Endothelial cell of umbilical vein (primary cell): ENCODE data around the gene RNF130. TPM values are rescaled to one million over a fixed set of nuclear protein-coding genes. Genes with fewer than 3 reads are reported as not detected.

Experiments used
- BruUV-seq: library from RNA; stranded (reverse); fragments of 400-500 nt; replicated peaks from 2 replicates; lab custom pipeline; 2021; lab: Mats Ljungman, UMichigan
- CTCF ChIA-PET: fragments of 300-600, 350-600 bp; sonication (Branson Sonifier 250); formaldehyde crosslinking; loops from one replicate; lab custom pipeline; 2021; ENCODE audit warnings: antibody characterized with exemption, inconsistent platforms; lab: Charles Lee
- POLR2A ChIA-PET: fragments of 300-600, 350-600 bp; sonication (Branson Sonifier 250); formaldehyde crosslinking; loops from one replicate; lab custom pipeline; 2021; ENCODE audit warnings: antibody characterized with exemption, inconsistent platforms; lab: Charles Lee
- DNase-seq: peaks from one replicate; pipeline ENCODE4 v3.0.0-alpha.2; 2011; ENCODE audit warnings: low read depth, low spot score
- FAIRE-seq: peaks from 2 replicates; lab custom pipeline; 2011; peaks lifted over from hg19 to GRCh38; lab: Jason Lieb, UNC
- H2AFZ ChIP-seq: 2 replicates; pipeline ENCODE4 v1.6.0; 2012; ENCODE audit warnings: low read depth, low read length, control low read depth, inconsistent platforms
- H3K27ac ChIP-seq: 2 replicates; pipeline ENCODE4 v1.5.1; 2011; ENCODE audit warnings: low read depth, mild to moderate bottlenecking, control low read depth, low read length, moderate library complexity; ENCODE audit not compliant: insufficient read depth
- H3K27me3 ChIP-seq, 2 experiments: 2 replicates each; pipeline versions ENCODE4 v1.6.0 to v1.6.1; 2011; ENCODE audit warnings: low read length in 2 of 2, mixed read lengths in 1 of 2; ENCODE audit not compliant: control insufficient read depth in 2 of 2, insufficient read depth in 2 of 2
- H3K36me3 ChIP-seq, 2 experiments: 2 replicates in 1 of 2; 3 replicates in 1 of 2; pipeline ENCODE4 v1.5.1; 2011; ENCODE audit warnings: low read length in 2 of 2, mild to moderate bottlenecking in 1 of 2, moderate library complexity in 1 of 2; ENCODE audit not compliant: control insufficient read depth in 2 of 2, insufficient read depth in 2 of 2; ENCODE audit errors: extremely low read depth in 1 of 2
- H3K4me1 ChIP-seq: 3 replicates; pipeline ENCODE4 v1.5.1; 2011; ENCODE audit warnings: mild to moderate bottlenecking, low read length; ENCODE audit not compliant: control insufficient read depth, insufficient read depth; ENCODE audit errors: extremely low read depth
- H3K4me2 ChIP-seq: 2 replicates; pipeline ENCODE4 v1.6.1; 2011; ENCODE audit warnings: low read length, control low read depth, mixed read lengths; ENCODE audit not compliant: insufficient read depth
- H3K4me3 ChIP-seq, 3 experiments: fragments of 200-600 bp in 1 of 3; sonication (generic), shearing (Covaris generic) in 1 of 3; replicated peaks in 1 of 3; 2 replicates each; pipeline ENCODE4 v1.5.1; 2011 to 2016; ENCODE audit warnings: control low read depth in 3 of 3, low read length in 3 of 3, mild to moderate bottlenecking in 2 of 3, inconsistent platforms in 1 of 3, low read depth in 1 of 3, moderate library complexity in 1 of 3; ENCODE audit not compliant: insufficient read depth in 1 of 3
- H3K79me2 ChIP-seq: 2 replicates; pipeline ENCODE4 v1.6.0; 2012; ENCODE audit warnings: low read length, inconsistent platforms; ENCODE audit not compliant: control insufficient read depth, insufficient read depth
- H3K9ac ChIP-seq: replicated peaks from 2 replicates; pipeline ENCODE3; 2011; ENCODE audit warnings: low read length, control low read depth; ENCODE audit not compliant: insufficient read depth; ENCODE audit errors: extremely low read depth
- H3K9me1 ChIP-seq: replicated peaks from 3 replicates; pipeline ENCODE4 v1.6.0; 2011; ENCODE audit warnings: mild to moderate bottlenecking, low read length; ENCODE audit not compliant: control insufficient read depth, insufficient read depth; ENCODE audit errors: extremely low read depth
- H3K9me3 ChIP-seq: replicated peaks from 2 replicates; pipeline ENCODE4 v1.5.1; 2012; ENCODE audit warnings: low read length, inconsistent platforms; ENCODE audit not compliant: control insufficient read depth, insufficient read depth
- H4K20me1 ChIP-seq: replicated peaks from 2 replicates; pipeline ENCODE3; 2011; ENCODE audit warnings: mild to moderate bottlenecking, low read length; ENCODE audit not compliant: control insufficient read depth, insufficient read depth; ENCODE audit errors: extremely low read depth
- CTCF ChIP-seq, 2 donors: IDR thresholded peaks; 1 replicate in 1 of 2; 2 replicates in 1 of 2; pipeline ENCODE4 v1.5.1; 2011; ENCODE audit warnings: low read length in 2 of 2, mild to moderate bottlenecking in 2 of 2, moderate library complexity in 2 of 2, control low read depth in 1 of 2, inconsistent platforms in 1 of 2, low read depth in 1 of 2; ENCODE audit not compliant: insufficient read depth in 1 of 2; ENCODE audit errors: extremely low read depth in 1 of 2
- EZH2 ChIP-seq: IDR thresholded peaks from 2 replicates; pipeline ENCODE4 v1.6.1; 2012; ENCODE audit warnings: borderline replicate concordance, low read depth, mild to moderate bottlenecking, moderate library complexity, low read length, inconsistent platforms; ENCODE audit not compliant: severe bottlenecking
- FOS ChIP-seq: IDR thresholded peaks from 2 replicates; pipeline ENCODE4 v1.6.1; 2011; ENCODE audit warnings: mild to moderate bottlenecking, low read length, moderate library complexity, borderline replicate concordance; ENCODE audit not compliant: insufficient read depth
- GATA2 ChIP-seq: IDR thresholded peaks from 2 replicates; pipeline ENCODE4 v1.7.0; 2011; ENCODE audit warnings: low read depth, mild to moderate bottlenecking, moderate library complexity, mixed read lengths, low read length; ENCODE audit not compliant: insufficient read length, insufficient read depth
- JUN ChIP-seq: IDR thresholded peaks from 2 replicates; pipeline ENCODE4 v1.6.1; 2011; ENCODE audit warnings: borderline replicate concordance, low read depth; ENCODE audit not compliant: insufficient read length, insufficient read depth
- MAX ChIP-seq: IDR thresholded peaks from 2 replicates; pipeline ENCODE4 v1.6.1; 2011; ENCODE audit not compliant: insufficient read depth, insufficient read length
- MYC ChIP-seq: IDR thresholded peaks from one replicate; pipeline ENCODE4 v1.6.1; 2011; ENCODE audit warnings: mild to moderate bottlenecking, low read depth, low read length
- POLR2A ChIP-seq: IDR thresholded peaks from 2 replicates; pipeline ENCODE4 v1.6.1; 2012; ENCODE audit warnings: low read depth, mild to moderate bottlenecking, control low read depth, low read length
- POLR2AphosphoS5 ChIP-seq: IDR thresholded peaks from 2 replicates; pipeline ENCODE4 v1.6.1; 2012; ENCODE audit warnings: low read depth, mild to moderate bottlenecking, control low read depth, low read length, moderate library complexity; ENCODE audit not compliant: insufficient read depth
- dilution Hi-C: fragments of 300-500 bp; cut with MboI; formaldehyde crosslinking; loops from one replicate; pipeline ENCODE4 v1.15.0; 2019; ENCODE audit warnings: low sequenced_read_pairs; ENCODE audit not compliant: extremely low pct_ligation_motif_present
- intact Hi-C: fragments of 100-400 bp; cut with micrococcal nuclease; formaldehyde crosslinking; loops from one replicate; pipeline ENCODE4 v1.10.0; 2022
- polyA plus RNA-seq, 4 experiments: library from polyadenylated mRNA; depleted of rRNA in 3 of 4; stranded (reverse) in 3 of 4; unstranded in 1 of 4; fragments of >200 nt; gene quantifications; 2 replicates each; pipeline versions ENCODE4 v1.2.1 to v1.2.3, GENCODE V29; 2011 to 2012; ENCODE audit warnings: missing spikeins in 1 of 4
- total RNA-seq: library from RNA; stranded (reverse); gene quantifications from 2 replicates; pipeline ENCODE4 v1.2.3, GENCODE V29; 2021

The RNF130 gene
- total and polyA plus RNA-seq, 2 donors (not counting 3 experiments of a cell fraction or from before 2014, with no cell fraction given), result 43.0 to 43.1 TPM

GRCh38 chr5:180049185-180049548, 22.4 kb downstream of the RNF130 start:
- Histone ChIP-seq H3K36me3 (no peaks in the 10 kb centered on the region), H2AFZ (no peak overlapping the region), H3K9me1 (no peaks in the 10 kb centered on the region), H3K4me1 (peaks cover 8% of the 10 kb centered on the region), H4K20me1 (no peaks in the 10 kb centered on the region), H3K27ac (no peak overlapping the region), H3K4me3 (no peak overlapping the region), H3K9me3 (no peaks in the 10 kb centered on the region), H3K27me3 (no peaks in the 10 kb centered on the region), H3K9ac (no peak overlapping the region), H3K79me2 (peaks cover 4% of the 10 kb centered on the region), H3K4me2 (no peak overlapping the region)
- TF ChIP-seq POLR2A, result no peak
- TF ChIP-seq EZH2, result no peak
- TF ChIP-seq CTCF (IDR thresholded peaks at IDR 0.05; ENCODE audit: extremely low read depth in 1 of 2, insufficient read depth in 1 of 2, low read depth in 1 of 2, low read length in 2 of 2), result no peak
- no peak for TF ChIP-seq FOS
- TF ChIP-seq POLR2AphosphoS5, result no peak
- no peak for TF ChIP-seq MYC
- no peak for TF ChIP-seq MAX
- TF ChIP-seq JUN, result no peak
- TF ChIP-seq GATA2, result no peak
- intact Hi-C loops, result no loop called here
- ChIA-PET CTCF (interaction anchor here (2.2 kb wide), 1 partner anchor 22 kb away, joined by 5 read pairs; no protein-coding TSS in a partner anchor), POLR2A (no interaction called here)
- no TSS peak for BruUV-seq
- DNase-seq (no peak), FAIRE-seq (no peak)
- dilution Hi-C loops, result no loop called here
